ENCODE measurements around the gene FCER1G. TPM values are rescaled to one million over a fixed set of nuclear protein-coding genes. Genes with fewer than 3 reads are reported as not detected.

The FCER1G gene
- total RNA-seq, 1 experiment from 2014 or later: 0.77 TPM

DNA sequence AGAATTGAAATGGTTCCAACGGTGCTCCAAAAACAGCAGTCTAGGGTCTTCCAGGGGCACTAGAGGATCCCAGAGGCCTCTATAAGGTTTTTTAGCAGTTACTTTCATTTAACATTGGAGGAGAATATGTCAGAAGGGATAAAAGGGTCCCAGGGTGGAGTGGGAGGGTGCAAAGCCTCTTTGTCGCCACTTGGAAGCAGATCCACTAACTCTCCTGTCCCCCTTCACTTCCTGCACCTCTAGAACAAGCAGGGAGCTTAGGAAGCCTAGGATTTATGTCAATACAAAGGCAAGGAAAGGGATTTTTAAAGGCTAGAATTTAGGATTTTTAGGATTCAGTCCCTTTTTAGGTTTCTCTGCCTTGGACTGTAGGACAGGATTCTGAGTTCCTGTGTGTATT, 51.7 kb downstream of the FCER1G start:
- Histone ChIP-seq H3K27ac (ENCODE audit: low read length) (no peak overlapping the region), H3K4me3 (ENCODE audit: low read depth in 2 of 2, low read length in 2 of 2) (no peak overlapping the region), H3K36me3 (ENCODE audit: control insufficient read depth, insufficient read depth, low read length) (no peaks in the 10 kb centered on the region), H3K4me1 (ENCODE audit: control insufficient read depth, insufficient read depth, low read length) (no peaks in the 10 kb centered on the region), H3K27me3 (ENCODE audit: control insufficient read depth, insufficient read depth, low read length) (no peaks in the 10 kb centered on the region; the same call in 1 of the 2 replicates), H3K9me3 (ENCODE audit: control insufficient read depth, insufficient read depth, low read depth, low read length) (no peaks in the 10 kb centered on the region)
- ATAC-seq: no peak
- ChIA-PET CTCF (no interaction called here), POLR2A (no interaction called here)
- intact Hi-C loops (cut with micrococcal nuclease; ENCODE audit: unreplicated experiment) (no loop called here), in situ Hi-C loops (cut with HindIII; ENCODE audit: low pct_unique_long_range_greater_than_20kb, low sequenced_read_pairs) (no loop called here)
- TF ChIP-seq SIN3A (IDR thresholded peaks at IDR 0.05; ENCODE audit: borderline replicate concordance, insufficient read depth, low read depth, low read length) (no peak), POLR2AphosphoS5 (IDR thresholded peaks at IDR 0.05; ENCODE audit: low read depth, low read length) (no peak), TCF7L2 (IDR thresholded peaks at IDR 0.05; ENCODE audit: low read depth, low read length) (no peak)
- TF ChIP-seq, protein P1, sequence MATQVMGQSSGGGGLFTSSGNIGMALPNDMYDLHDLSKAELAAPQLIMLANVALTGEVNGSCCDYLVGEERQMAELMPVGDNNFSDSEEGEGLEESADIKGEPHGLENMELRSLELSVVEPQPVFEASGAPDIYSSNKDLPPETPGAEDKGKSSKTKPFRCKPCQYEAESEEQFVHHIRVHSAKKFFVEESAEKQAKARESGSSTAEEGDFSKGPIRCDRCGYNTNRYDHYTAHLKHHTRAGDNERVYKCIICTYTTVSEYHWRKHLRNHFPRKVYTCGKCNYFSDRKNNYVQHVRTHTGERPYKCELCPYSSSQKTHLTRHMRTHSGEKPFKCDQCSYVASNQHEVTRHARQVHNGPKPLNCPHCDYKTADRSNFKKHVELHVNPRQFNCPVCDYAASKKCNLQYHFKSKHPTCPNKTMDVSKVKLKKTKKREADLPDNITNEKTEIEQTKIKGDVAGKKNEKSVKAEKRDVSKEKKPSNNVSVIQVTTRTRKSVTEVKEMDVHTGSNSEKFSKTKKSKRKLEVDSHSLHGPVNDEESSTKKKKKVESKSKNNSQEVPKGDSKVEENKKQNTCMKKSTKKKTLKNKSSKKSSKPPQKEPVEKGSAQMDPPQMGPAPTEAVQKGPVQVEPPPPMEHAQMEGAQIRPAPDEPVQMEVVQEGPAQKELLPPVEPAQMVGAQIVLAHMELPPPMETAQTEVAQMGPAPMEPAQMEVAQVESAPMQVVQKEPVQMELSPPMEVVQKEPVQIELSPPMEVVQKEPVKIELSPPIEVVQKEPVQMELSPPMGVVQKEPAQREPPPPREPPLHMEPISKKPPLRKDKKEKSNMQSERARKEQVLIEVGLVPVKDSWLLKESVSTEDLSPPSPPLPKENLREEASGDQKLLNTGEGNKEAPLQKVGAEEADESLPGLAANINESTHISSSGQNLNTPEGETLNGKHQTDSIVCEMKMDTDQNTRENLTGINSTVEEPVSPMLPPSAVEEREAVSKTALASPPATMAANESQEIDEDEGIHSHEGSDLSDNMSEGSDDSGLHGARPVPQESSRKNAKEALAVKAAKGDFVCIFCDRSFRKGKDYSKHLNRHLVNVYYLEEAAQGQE (IDR thresholded peaks at IDR 0.05; ENCODE audit: insufficient read depth in 1 of 2, low read depth in 2 of 2, low read length in 1 of 2): no peak
- TF ChIP-seq, protein P2, sequence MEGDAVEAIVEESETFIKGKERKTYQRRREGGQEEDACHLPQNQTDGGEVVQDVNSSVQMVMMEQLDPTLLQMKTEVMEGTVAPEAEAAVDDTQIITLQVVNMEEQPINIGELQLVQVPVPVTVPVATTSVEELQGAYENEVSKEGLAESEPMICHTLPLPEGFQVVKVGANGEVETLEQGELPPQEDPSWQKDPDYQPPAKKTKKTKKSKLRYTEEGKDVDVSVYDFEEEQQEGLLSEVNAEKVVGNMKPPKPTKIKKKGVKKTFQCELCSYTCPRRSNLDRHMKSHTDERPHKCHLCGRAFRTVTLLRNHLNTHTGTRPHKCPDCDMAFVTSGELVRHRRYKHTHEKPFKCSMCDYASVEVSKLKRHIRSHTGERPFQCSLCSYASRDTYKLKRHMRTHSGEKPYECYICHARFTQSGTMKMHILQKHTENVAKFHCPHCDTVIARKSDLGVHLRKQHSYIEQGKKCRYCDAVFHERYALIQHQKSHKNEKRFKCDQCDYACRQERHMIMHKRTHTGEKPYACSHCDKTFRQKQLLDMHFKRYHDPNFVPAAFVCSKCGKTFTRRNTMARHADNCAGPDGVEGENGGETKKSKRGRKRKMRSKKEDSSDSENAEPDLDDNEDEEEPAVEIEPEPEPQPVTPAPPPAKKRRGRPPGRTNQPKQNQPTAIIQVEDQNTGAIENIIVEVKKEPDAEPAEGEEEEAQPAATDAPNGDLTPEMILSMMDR (IDR thresholded peaks at IDR 0.05): no peak
- no TSS peak for BruUV-seq (replicated peaks)
- no peak for DNase-seq (ENCODE audit: low read depth, low spot score)

DNA sequence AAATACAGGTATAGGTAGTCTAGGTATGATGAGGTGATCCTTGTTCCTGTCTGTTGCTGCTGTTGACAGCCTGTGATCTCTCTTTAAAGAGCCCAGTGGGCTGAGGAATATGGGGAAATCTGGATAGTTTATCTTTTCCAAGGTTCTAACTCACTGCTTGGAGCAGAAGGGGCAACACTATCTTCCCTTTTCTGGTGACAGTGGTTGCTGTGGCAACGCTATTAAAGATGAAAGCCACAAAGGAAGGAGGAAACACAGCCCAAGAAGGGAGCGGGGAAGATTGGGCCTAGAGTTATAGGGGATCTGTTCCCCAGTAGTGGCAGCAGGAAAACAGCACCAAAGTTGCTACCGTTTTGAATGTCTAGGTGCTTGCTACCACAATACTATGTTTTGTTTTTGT, 52.2 kb downstream of the FCER1G start:
- DNase-seq (ENCODE audit: low read depth, low spot score) (no peak), ATAC-seq (no peak)
- Histone ChIP-seq H3K9me3 (ENCODE audit: control insufficient read depth, insufficient read depth, low read depth, low read length) (no peaks in the 10 kb centered on the region), H3K27me3 (ENCODE audit: control insufficient read depth, insufficient read depth, low read length) (no peaks in the 10 kb centered on the region), H3K27ac (ENCODE audit: low read length) (no peak overlapping the region), H3K4me1 (ENCODE audit: control insufficient read depth, insufficient read depth, low read length) (no peaks in the 10 kb centered on the region), H3K36me3 (ENCODE audit: control insufficient read depth, insufficient read depth, low read length) (no peaks in the 10 kb centered on the region), H3K4me3 (ENCODE audit: low read depth in 2 of 2, low read length in 2 of 2) (no peak overlapping the region)
- ChIA-PET CTCF (no interaction called here), POLR2A (no interaction called here)
- BruUV-seq (replicated peaks): no TSS peak
- in situ Hi-C loops (cut with HindIII; ENCODE audit: low pct_unique_long_range_greater_than_20kb, low sequenced_read_pairs): no loop called here
- intact Hi-C loops (cut with micrococcal nuclease; ENCODE audit: unreplicated experiment): no loop called here
- no peak for TF ChIP-seq TCF7L2 (IDR thresholded peaks at IDR 0.05; ENCODE audit: low read depth, low read length)
- TF ChIP-seq, protein P2 (IDR thresholded peaks at IDR 0.05): no peak

Small RNA genes within 50 kb of the gene (microRNA-seq; reads per million reads assigned to microRNA genes)
- gene MIR5187 (ENCODE audit: unreplicated experiment): not detected

Other genes starting within 250 kb of the FCER1G start
- gene F11R, start 194.1 kb upstream of the FCER1G start, total RNA-seq (2021; ENCODE audit: unreplicated experiment): 63.0 TPM
- gene TSTD1, start 176.3 kb upstream of the FCER1G start, total RNA-seq (2021; ENCODE audit: unreplicated experiment): 20.1 TPM
- gene USF1, start 169.3 kb upstream of the FCER1G start, total RNA-seq (2021; ENCODE audit: unreplicated experiment): 57.7 TPM
- gene ARHGAP30, start 145.4 kb upstream of the FCER1G start, total RNA-seq (2021; ENCODE audit: unreplicated experiment): 0.36 TPM
- not detected for gene NECTIN4, start 125.7 kb upstream of the FCER1G start, total RNA-seq (2021; ENCODE audit: unreplicated experiment)
- 7.6 TPM for gene KLHDC9, start 116.9 kb upstream of the FCER1G start, total RNA-seq (2021; ENCODE audit: unreplicated experiment)
- 98.6 TPM for gene PFDN2, start 97.3 kb upstream of the FCER1G start, total RNA-seq (2021; ENCODE audit: unreplicated experiment)
- 31.3 TPM for gene NIT1, start 97.2 kb upstream of the FCER1G start, total RNA-seq (2021; ENCODE audit: unreplicated experiment)
- 42.5 TPM for gene DEDD, start 82.6 kb upstream of the FCER1G start, total RNA-seq (2021; ENCODE audit: unreplicated experiment)
- gene UFC1, start 61.3 kb upstream of the FCER1G start, total RNA-seq (2021; ENCODE audit: unreplicated experiment): 127 TPM
- 41.9 TPM for gene USP21, start 55.8 kb upstream of the FCER1G start, total RNA-seq (2021; ENCODE audit: unreplicated experiment)
- gene PPOX, start 48.9 kb upstream of the FCER1G start, total RNA-seq (2021; ENCODE audit: unreplicated experiment): 20.6 TPM
- 28.6 TPM for gene B4GALT3, start 37.8 kb upstream of the FCER1G start, total RNA-seq (2021; ENCODE audit: unreplicated experiment)
- 0.26 TPM for gene ADAMTS4, start 16.2 kb upstream of the FCER1G start, total RNA-seq (2021; ENCODE audit: unreplicated experiment)
- 94.9 TPM for gene NDUFS2, start 12.9 kb upstream of the FCER1G start, total RNA-seq (2021; ENCODE audit: unreplicated experiment)
- 1.4 TPM for gene APOA2, start 8.3 kb downstream of the FCER1G start, total RNA-seq (2021; ENCODE audit: unreplicated experiment)
- gene TOMM40L, start 10.8 kb downstream of the FCER1G start, total RNA-seq (2021; ENCODE audit: unreplicated experiment): 9.2 TPM
- gene NR1I3, start 22.9 kb downstream of the FCER1G start, total RNA-seq (2021; ENCODE audit: unreplicated experiment): not detected
- not detected for gene PCP4L1, start 43.5 kb downstream of the FCER1G start, total RNA-seq (2021; ENCODE audit: unreplicated experiment)
- not detected for gene MPZ, start 94.7 kb downstream of the FCER1G start, total RNA-seq (2021; ENCODE audit: unreplicated experiment)
- gene SDHC, start 99.1 kb downstream of the FCER1G start, total RNA-seq (2021; ENCODE audit: unreplicated experiment): 221 TPM
- not detected for gene CFAP126, start 152.6 kb downstream of the FCER1G start, total RNA-seq (2021; ENCODE audit: unreplicated experiment)